HuH-7 (cell line): ENCODE measurements around the gene RABGAP1.
"Not testable (repeated sequence)": the region's sequence is repeated elsewhere in the genome, so short reads cannot be mapped to it uniquely, and the experiment has no call there.

Experiments used
- DNase-seq: peaks from one replicate; pipeline ENCODE4 v3.0.0; 2011; ENCODE audit warnings: low spot score

RABGAP1 gene

DNA sequence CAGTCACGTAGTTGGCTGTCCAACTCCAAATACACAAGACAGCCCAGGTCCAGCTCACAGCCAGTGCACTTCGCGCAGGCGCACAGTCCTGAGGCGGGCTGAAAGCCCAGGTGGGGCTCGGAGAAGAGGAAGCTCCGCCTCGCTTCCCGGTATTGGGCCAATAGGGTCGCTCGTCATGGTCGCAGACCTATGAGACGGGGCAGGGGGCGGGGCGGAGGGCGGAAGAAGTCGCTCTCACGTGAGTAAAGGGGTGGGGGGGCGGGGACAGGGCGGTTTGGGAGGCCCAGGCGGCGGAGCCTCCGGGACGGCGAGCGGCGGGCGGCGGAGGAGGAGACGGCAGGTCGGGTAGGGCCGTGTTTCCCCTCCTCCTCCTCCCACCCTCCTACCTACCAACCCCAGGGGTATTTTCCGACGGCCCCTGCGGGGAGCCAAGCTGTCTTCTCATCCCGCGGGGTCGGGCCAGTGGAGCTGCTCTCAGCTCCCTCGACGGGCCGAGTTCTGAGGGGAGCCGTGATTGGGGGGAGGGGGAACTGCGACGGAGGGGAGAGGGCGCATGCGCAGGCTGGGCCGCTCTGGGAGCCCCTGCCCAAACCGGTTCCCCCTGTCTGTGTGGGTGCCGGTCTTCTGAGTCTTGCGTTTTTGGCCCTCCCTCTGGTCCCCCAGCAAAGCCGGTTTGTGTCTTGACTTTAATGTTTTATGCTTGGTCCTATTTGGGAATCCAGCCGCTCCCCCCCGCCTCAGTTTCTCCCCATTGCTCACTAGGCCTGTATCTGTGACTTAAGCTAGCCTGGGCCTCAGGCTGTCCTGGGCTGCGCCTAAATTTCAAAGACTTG, at the start of gene RABGAP1:
Gene RABGAP1 (plus strand): TSS at position 272 of the 833 bp plus-strand sequence. CDS start 16,040 bp downstream, outside the sequence.
- DNase-seq: peak; percentile 96

DNA sequence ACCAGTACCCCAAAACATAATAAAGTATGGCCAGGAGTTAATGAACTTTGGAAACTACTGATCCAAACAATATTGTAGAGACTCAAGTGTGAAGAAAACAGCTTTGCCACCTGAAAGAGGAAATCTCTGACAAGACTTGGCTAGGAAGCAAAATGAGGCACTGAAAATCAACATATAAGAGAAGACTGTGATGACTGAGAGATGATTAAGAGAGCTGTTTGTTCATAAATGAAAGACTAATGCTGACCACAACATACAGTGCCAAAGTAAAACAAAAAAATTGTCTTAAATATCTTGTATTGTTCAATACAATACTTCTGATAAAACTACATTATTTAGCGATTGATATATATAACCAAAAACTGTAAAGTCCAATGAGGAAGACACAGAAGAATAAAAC, 42.9 kb upstream of the RABGAP1 start:
- no peak for DNase-seq

DNA sequence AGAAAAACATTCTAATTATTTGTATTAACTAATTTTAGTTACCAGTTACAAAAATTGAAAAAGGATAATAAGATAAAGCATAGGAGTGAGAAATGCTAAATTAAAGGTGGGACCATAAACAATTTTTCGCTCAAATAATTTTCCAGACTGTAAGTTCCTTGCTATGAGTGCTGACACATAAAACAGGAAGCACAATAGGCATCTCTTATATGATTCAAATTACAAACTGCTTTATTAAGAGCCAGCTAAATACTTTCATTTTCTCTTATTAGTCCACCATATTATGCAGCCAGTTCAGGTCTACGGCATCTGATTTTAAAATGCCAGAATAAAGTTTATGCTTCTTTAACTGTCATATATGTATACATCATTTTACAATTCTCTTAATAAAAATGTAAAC, 40.0 kb upstream of the RABGAP1 start:
- DNase-seq: no peak

- DNase-seq: peak; percentile 55
Measured at GRCh38 chr9:122904466-122904822, 36.4 kb upstream of the RABGAP1 start.

DNA sequence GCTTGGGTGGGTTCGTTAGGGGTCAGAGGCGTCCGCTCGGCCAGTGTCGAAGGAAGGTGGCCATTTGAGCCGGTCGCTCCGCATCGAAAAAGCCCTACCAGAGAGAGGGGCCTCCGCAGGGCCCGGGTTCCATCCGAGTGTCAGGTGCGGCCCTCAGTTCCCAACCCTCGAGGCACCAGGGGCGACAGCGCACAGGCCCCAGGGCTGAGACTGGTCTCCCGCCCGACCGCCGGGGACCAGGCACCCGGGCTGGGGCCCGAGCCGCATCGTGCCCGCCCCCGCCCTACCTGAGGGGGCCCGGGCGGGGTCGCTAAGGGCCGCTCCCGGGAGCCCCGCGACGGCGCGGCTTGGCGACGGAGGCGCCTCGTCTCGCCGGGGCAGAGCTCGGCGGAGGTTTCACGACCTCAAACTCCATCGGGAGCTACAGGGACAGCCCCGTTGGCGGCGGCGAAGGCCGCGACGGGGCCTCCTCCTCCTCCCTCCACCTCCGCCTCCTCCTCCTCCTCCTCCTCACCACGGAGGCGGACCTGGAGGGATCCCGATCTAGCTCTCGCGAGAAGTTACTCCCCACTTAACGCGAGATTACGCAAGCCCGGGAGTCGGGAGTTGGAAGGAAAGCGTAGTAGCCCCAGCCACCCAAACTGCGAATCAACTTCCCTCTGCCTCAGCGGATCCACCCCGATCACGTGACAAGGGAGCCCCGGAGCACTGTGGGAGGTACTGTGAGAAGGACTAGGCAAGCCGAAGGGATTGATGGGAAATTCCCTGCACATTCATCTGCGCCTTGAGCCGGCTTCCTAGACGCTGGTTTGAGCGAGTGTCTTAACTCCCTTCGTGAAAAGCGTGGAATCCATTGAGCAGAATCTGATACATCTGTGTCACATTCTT, 35.8 kb upstream of the RABGAP1 start, which contains the start of gene RC3H2:
Gene RC3H2 (minus strand): TSS at position 537 of the 888 bp plus-strand sequence. CDS start 7,850 bp downstream, outside the sequence.
- DNase-seq: peak; percentile 92

GRCh38 chr9:122906122-122906521, 34.7 kb upstream of the RABGAP1 start:
- DNase-seq: not testable (repeated sequence)

DNA sequence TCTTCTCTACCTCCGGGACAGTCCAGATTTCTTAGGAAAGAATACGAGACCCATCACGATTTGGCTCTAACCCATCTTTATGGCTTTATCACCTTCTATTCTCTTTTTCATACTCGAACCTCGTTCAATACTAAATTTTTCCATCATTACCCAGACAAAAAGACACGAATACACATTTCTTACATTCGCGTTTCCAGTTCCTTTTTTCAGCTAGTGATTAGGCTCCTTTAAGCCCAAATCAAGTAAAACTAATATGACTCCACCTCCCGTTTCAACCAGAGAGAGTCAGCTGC, 28.2 kb upstream of the RABGAP1 start:
- DNase-seq: no peak

- DNase-seq: peak; percentile 69
Measured at GRCh38 chr9:122912964-122913673, 27.7 kb upstream of the RABGAP1 start, which contains the start of gene ZBTB6. TSS of gene ZBTB6 (minus strand) at chr9:122913323. CDS start at chr9:122912072, 1,251 bp downstream.

- no peak for DNase-seq
Measured at GRCh38 chr9:122918310-122918709, 22.5 kb upstream of the RABGAP1 start.

GRCh38 chr9:122922713-122923112, 18.1 kb upstream of the RABGAP1 start:
- DNase-seq: no peak

DNA sequence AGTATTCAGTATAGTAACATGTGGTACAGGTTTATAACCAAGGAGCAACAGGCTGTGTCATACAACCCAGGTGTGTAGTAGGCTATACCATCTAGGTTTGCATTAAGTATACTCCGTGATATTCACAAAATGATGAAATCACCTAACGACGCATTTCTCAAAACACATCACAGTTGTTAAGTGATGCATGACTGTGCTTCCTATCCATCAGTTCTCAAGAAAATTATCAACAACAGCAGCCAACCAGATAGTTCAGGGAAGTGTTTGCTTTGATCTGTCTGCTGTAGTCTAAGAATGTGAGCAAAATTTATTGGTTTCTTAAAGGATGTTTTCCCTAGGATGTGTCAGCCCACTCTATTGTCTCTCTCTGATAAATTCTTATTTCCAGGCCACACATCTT, 16.9 kb upstream of the RABGAP1 start:
- no peak for DNase-seq

- no peak for DNase-seq
Measured at GRCh38 chr9:122929796-122930354, 10.9 kb upstream of the RABGAP1 start.

DNA sequence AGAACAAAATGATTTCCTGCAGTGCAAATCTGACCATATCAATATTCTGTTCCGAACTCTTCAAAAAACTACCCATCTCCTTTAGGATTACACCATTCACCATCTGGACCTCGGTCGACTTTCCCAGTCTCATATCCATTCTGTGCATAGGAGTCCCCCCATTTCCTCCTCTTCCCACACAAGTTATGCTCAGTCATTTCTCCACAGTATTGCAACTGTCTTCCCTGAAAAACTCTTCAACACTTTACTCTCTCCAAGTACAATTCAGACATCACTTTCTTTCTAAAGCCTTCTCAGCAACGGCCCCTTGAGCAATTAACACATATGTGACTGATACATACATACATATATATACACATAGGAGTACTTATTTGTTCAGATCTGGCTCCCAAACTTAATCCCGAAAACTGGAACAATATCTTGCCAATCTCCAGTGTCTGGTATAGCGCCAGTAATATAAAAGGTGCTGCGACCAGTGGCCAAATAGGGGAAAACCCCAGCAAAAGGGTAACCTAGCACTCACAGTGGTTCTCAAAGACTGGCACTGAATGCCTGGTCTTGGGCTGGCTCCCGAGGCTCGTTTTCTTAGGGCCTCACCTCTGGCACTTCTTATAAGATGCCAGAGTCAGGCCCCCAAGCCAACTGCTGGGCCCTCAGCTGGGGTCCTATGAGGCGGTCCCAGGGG, 10.1 kb upstream of the RABGAP1 start:
- no peak for DNase-seq

- peak; percentile 93 for DNase-seq
Measured at GRCh38 chr9:122931226-122932121, 9.3 kb upstream of the RABGAP1 start, which contains the start of gene ZBTB26. TSS of gene ZBTB26 (minus strand) at chr9:122931512. CDS start at chr9:122919934, 11,578 bp downstream.

GRCh38 chr9:122936464-122936863, 4.4 kb upstream of the RABGAP1 start:
- peak; percentile 42 for DNase-seq

DNA sequence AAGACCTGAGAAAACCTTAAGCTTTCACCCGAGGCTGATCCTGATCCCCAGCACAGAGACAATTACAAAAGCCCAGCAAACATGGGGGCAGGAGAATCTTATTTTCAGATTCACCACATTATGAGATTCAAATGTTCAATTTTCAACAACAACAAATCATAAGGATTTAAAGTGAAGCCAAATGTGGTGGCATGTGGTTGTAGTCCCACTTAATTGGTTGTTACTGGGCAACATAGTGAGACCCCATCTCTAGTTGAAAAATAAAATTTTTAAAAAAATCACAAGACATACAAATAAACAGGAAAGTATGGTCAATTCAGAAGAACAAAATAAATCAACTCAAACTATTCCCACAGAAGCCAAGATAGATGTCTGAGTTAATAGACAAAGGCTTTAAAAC, 3.9 kb upstream of the RABGAP1 start:
- DNase-seq: no peak

- no peak for DNase-seq
Measured at GRCh38 chr9:122939601-122940000, 1.2 kb upstream of the RABGAP1 start.

- DNase-seq: no peak
Measured at GRCh38 chr9:122940454-122940748, 419 bp upstream of the RABGAP1 start.

GRCh38 chr9:122941582-122942234, 888 bp downstream of the RABGAP1 start:
- peak; percentile 10 for DNase-seq
